HepG2 (cell line): Measurements from ENCODE around the gene TOP2A. TPM values are rescaled to one million over a fixed set of nuclear protein-coding genes. Genes with fewer than 3 reads are reported as not detected.

Source experiments
- ARNTL ChIP-seq: sonication (generic); formaldehyde crosslinking; IDR thresholded peaks from 2 replicates; pipeline ENCODE4 v1.4.0; 2020; ENCODE audit warnings: mild to moderate bottlenecking, missing genetic modification reagents
- ATF3 ChIP-seq: sonication (generic); formaldehyde crosslinking; IDR thresholded peaks from 2 replicates; pipeline ENCODE4 v1.4.0; 2020; ENCODE audit warnings: missing genetic modification reagents
- ETV6 ChIP-seq: sonication (generic); formaldehyde crosslinking; conservative IDR thresholded peaks from 2 replicates; pipeline ENCODE4 v1.4.0; 2020; ENCODE audit warnings: missing genetic modification reagents
- MTA3 ChIP-seq: sonication (generic); formaldehyde crosslinking; IDR thresholded peaks from 2 replicates; pipeline ENCODE4 v1.4.0; 2020; ENCODE audit warnings: missing genetic modification reagents
- TOE1 ChIP-seq: sonication (generic); formaldehyde crosslinking; IDR thresholded peaks from 2 replicates; pipeline ENCODE4 v1.4.0; 2020; ENCODE audit warnings: mild to moderate bottlenecking, missing genetic modification reagents
- ZNF180 ChIP-seq: sonication (generic); formaldehyde crosslinking; IDR thresholded peaks from 2 replicates; pipeline ENCODE4 v1.4.0; 2020; ENCODE audit warnings: low read depth, missing genetic modification reagents, borderline replicate concordance
- ZNF20 ChIP-seq: sonication (generic); formaldehyde crosslinking; IDR thresholded peaks from 2 replicates; pipeline ENCODE4 v1.4.0; 2020; ENCODE audit warnings: mild to moderate bottlenecking, moderate library complexity, missing genetic modification reagents
- ZNF670 ChIP-seq: sonication (generic); formaldehyde crosslinking; IDR thresholded peaks from 2 replicates; pipeline ENCODE4 v1.8.0; 2022; ENCODE audit warnings: mild to moderate bottlenecking, missing genetic modification reagents, borderline replicate concordance
- polyA plus RNA-seq, 8 experiments: library from polyadenylated mRNA; depleted of rRNA in 3 of 8; stranded (reverse) in 7 of 8; unstranded in 1 of 8; fragments of >200 nt; fragmentation: Illumina TruSeq in 4 of 8; extraction: Trizol in 4 of 8; gene quantifications; 2 replicates each; pipeline versions ENCODE4 v1.2.1 to v1.2.3, GENCODE V29; 2011 to 2016; ENCODE audit warnings: low read depth in 4 of 8, missing spikeins in 1 of 8, mixed read lengths in 1 of 8; ENCODE audit not compliant: insufficient read depth in 1 of 8
- total RNA-seq, 5 experiments: library from RNA; depleted of rRNA; stranded (reverse); fragments of >200 nt; fragmentation: Illumina TruSeq; extraction: Trizol; gene quantifications; 2 replicates each; pipeline ENCODE4 v1.2.3, GENCODE V29; 2016; ENCODE audit warnings: low read depth in 1 of 5
- TF ChIP-seq, protein P1 (sequence below): sonication (generic); formaldehyde crosslinking; IDR thresholded peaks from 2 replicates; pipeline ENCODE4 v1.4.0; 2020; ENCODE audit warnings: missing genetic modification reagents
- TF ChIP-seq, protein P2 (sequence below): sonication (generic); formaldehyde crosslinking; IDR thresholded peaks from 2 replicates; pipeline ENCODE4 v1.5.1; 2020; ENCODE audit warnings: mild to moderate bottlenecking, missing genetic modification reagents, moderate library complexity
- TF ChIP-seq, protein P3 (sequence below): sonication (generic); formaldehyde crosslinking; IDR thresholded peaks from 2 replicates; pipeline ENCODE4 v1.5.1; 2020; ENCODE audit warnings: missing genetic modification reagents, mild to moderate bottlenecking, borderline replicate concordance
- TF ChIP-seq, protein P4 (sequence below), 2 experiments: sonication (generic) in 1 of 2; formaldehyde crosslinking in 1 of 2; IDR thresholded peaks; 2 replicates each; pipeline versions ENCODE4 v1.4.0 to v1.6.1; 2018 to 2020; ENCODE audit warnings: missing genetic modification reagents in 2 of 2, borderline replicate concordance in 1 of 2, low read depth in 1 of 2, mild to moderate bottlenecking in 1 of 2, missing biosample characterization in 1 of 2
- TF ChIP-seq, protein P5 (sequence below): sonication (generic); formaldehyde crosslinking; IDR thresholded peaks from 2 replicates; pipeline ENCODE4 v1.4.0; 2020; ENCODE audit warnings: missing genetic modification reagents

Gene TOP2A
- total and polyA plus RNA-seq, 2 of the 13 experiments (the other 11 are each of a cell fraction or from before 2014, with no cell fraction given) = 108 to 327 TPM

GRCh38 chr17:40340880-40341807, 76.6 kb downstream of the TOP2A start (continued):
- TF ChIP-seq, protein P1, sequence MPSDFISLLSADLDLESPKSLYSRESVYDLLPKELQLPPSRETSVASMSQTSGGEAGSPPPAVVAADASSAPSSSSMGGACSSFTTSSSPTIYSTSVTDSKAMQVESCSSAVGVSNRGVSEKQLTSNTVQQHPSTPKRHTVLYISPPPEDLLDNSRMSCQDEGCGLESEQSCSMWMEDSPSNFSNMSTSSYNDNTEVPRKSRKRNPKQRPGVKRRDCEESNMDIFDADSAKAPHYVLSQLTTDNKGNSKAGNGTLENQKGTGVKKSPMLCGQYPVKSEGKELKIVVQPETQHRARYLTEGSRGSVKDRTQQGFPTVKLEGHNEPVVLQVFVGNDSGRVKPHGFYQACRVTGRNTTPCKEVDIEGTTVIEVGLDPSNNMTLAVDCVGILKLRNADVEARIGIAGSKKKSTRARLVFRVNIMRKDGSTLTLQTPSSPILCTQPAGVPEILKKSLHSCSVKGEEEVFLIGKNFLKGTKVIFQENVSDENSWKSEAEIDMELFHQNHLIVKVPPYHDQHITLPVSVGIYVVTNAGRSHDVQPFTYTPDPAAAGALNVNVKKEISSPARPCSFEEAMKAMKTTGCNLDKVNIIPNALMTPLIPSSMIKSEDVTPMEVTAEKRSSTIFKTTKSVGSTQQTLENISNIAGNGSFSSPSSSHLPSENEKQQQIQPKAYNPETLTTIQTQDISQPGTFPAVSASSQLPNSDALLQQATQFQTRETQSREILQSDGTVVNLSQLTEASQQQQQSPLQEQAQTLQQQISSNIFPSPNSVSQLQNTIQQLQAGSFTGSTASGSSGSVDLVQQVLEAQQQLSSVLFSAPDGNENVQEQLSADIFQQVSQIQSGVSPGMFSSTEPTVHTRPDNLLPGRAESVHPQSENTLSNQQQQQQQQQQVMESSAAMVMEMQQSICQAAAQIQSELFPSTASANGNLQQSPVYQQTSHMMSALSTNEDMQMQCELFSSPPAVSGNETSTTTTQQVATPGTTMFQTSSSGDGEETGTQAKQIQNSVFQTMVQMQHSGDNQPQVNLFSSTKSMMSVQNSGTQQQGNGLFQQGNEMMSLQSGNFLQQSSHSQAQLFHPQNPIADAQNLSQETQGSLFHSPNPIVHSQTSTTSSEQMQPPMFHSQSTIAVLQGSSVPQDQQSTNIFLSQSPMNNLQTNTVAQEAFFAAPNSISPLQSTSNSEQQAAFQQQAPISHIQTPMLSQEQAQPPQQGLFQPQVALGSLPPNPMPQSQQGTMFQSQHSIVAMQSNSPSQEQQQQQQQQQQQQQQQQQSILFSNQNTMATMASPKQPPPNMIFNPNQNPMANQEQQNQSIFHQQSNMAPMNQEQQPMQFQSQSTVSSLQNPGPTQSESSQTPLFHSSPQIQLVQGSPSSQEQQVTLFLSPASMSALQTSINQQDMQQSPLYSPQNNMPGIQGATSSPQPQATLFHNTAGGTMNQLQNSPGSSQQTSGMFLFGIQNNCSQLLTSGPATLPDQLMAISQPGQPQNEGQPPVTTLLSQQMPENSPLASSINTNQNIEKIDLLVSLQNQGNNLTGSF (CRISPR knock-in tag) = no peak
- TF ChIP-seq, protein P2, sequence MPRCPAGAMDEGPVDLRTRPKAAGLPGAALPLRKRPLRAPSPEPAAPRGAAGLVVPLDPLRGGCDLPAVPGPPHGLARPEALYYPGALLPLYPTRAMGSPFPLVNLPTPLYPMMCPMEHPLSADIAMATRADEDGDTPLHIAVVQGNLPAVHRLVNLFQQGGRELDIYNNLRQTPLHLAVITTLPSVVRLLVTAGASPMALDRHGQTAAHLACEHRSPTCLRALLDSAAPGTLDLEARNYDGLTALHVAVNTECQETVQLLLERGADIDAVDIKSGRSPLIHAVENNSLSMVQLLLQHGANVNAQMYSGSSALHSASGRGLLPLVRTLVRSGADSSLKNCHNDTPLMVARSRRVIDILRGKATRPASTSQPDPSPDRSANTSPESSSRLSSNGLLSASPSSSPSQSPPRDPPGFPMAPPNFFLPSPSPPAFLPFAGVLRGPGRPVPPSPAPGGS (CRISPR knock-in tag) = peak; percentile 49
- TF ChIP-seq ATF3 (peak; percentile 72), ZNF670 (CRISPR knock-in tag) (no peak), ZNF180 (CRISPR knock-in tag) (0 out of 2 replicates have a peak, but pooled peaks have one; percentile 69), ZNF20 (no peak), ETV6 (CRISPR knock-in tag) (0 out of 2 replicates have a peak, but pooled peaks have one; percentile 17), TOE1 (CRISPR knock-in tag) (no peak), ARNTL (CRISPR knock-in tag) (peak; percentile 70; the same call in 1 of the 2 replicates), MTA3 (CRISPR knock-in tag) (no peak)
- TF ChIP-seq, protein P3, sequence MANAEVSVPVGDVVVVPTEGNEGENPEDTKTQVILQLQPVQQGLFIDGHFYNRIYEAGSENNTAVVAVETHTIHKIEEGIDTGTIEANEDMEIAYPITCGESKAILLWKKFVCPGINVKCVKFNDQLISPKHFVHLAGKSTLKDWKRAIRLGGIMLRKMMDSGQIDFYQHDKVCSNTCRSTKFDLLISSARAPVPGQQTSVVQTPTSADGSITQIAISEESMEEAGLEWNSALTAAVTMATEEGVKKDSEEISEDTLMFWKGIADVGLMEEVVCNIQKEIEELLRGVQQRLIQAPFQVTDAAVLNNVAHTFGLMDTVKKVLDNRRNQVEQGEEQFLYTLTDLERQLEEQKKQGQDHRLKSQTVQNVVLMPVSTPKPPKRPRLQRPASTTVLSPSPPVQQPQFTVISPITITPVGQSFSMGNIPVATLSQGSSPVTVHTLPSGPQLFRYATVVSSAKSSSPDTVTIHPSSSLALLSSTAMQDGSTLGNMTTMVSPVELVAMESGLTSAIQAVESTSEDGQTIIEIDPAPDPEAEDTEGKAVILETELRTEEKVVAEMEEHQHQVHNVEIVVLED = peak; percentile 77
- TF ChIP-seq, protein P4, sequence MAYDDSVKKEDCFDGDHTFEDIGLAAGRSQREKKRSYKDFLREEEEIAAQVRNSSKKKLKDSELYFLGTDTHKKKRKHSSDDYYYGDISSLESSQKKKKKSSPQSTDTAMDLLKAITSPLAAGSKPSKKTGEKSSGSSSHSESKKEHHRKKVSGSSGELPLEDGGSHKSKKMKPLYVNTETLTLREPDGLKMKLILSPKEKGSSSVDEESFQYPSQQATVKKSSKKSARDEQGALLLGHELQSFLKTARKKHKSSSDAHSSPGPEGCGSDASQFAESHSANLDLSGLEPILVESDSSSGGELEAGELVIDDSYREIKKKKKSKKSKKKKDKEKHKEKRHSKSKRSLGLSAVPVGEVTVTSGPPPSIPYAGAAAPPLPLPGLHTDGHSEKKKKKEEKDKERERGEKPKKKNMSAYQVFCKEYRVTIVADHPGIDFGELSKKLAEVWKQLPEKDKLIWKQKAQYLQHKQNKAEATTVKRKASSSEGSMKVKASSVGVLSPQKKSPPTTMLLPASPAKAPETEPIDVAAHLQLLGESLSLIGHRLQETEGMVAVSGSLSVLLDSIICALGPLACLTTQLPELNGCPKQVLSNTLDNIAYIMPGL (CRISPR knock-in tag; IDR thresholded peaks at IDR 0.05; ENCODE audit: borderline replicate concordance in 1 of 2, low read depth in 1 of 2) = peak; percentile 74 to 75; a peak in 3 of 4 replicates
- TF ChIP-seq, protein P5, sequence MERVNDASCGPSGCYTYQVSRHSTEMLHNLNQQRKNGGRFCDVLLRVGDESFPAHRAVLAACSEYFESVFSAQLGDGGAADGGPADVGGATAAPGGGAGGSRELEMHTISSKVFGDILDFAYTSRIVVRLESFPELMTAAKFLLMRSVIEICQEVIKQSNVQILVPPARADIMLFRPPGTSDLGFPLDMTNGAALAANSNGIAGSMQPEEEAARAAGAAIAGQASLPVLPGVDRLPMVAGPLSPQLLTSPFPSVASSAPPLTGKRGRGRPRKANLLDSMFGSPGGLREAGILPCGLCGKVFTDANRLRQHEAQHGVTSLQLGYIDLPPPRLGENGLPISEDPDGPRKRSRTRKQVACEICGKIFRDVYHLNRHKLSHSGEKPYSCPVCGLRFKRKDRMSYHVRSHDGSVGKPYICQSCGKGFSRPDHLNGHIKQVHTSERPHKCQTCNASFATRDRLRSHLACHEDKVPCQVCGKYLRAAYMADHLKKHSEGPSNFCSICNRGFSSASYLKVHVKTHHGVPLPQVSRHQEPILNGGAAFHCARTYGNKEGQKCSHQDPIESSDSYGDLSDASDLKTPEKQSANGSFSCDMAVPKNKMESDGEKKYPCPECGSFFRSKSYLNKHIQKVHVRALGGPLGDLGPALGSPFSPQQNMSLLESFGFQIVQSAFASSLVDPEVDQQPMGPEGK (CRISPR knock-in tag) = peak; percentile 98
